D721Med (cell line): ENCODE measurements around the gene LRRFIP2.
"Not testable (repeated sequence)": the region's sequence is repeated elsewhere in the genome, so short reads cannot be mapped to it uniquely, and the experiment has no call there.

Experiments used
- DNase-seq: peaks from one replicate; pipeline ENCODE4 v3.0.0; 2011; ENCODE audit warnings: low spot score; ENCODE audit not compliant: insufficient read length
- FAIRE-seq: peaks from 2 replicates; lab custom pipeline; 2011; peaks lifted over from hg19 to GRCh38; lab: Jason Lieb, UNC
- TF ChIP-seq, protein P1 (sequence below): IDR thresholded peaks from 2 replicates; pipeline ENCODE4 v1.5.1; 2012; ENCODE audit warnings: mild to moderate bottlenecking, control low read depth; ENCODE audit not compliant: insufficient read depth; ENCODE audit errors: missing control alignments

The LRRFIP2 gene

DNA sequence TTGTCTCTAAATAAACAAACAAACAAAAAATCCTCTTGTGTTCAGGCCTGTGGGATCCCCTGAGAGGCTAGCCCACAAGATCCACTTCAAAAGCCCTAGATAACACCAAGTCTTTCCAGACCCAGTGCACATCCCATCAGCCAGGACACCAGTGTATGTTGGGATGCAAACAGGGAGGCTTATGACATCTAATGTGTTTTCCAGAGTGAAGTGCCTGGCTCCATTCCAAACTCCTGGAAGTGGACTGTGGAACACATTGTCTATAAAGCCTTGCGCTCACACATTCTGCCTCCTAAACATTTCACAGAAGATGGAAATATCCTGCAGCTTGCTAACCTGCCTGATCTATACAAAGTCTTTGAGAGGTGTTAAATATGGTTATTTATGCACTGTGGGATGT, 124.1 kb downstream of the LRRFIP2 start:
- TF ChIP-seq, protein P1, sequence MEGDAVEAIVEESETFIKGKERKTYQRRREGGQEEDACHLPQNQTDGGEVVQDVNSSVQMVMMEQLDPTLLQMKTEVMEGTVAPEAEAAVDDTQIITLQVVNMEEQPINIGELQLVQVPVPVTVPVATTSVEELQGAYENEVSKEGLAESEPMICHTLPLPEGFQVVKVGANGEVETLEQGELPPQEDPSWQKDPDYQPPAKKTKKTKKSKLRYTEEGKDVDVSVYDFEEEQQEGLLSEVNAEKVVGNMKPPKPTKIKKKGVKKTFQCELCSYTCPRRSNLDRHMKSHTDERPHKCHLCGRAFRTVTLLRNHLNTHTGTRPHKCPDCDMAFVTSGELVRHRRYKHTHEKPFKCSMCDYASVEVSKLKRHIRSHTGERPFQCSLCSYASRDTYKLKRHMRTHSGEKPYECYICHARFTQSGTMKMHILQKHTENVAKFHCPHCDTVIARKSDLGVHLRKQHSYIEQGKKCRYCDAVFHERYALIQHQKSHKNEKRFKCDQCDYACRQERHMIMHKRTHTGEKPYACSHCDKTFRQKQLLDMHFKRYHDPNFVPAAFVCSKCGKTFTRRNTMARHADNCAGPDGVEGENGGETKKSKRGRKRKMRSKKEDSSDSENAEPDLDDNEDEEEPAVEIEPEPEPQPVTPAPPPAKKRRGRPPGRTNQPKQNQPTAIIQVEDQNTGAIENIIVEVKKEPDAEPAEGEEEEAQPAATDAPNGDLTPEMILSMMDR: no peak
- DNase-seq (no peak), FAIRE-seq (no peak)

DNA sequence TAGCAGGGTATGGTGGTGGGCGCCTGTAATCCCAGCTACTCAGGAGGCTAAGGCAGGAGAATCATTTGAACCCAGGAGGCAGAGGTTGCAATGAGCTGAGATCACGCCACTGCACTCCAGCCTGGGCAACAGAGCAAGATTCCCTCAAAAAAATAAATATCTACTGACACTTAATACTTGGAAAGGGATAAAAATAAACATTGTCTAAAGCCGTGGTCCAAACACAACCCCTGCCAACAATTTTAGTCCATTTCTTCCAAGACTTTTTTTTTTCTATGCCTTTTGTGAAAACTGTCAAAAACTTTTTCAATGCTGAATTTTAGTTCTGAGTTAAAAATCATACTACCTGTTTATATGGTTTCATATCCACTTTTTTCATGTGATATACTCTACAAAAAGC, 131.7 kb downstream of the LRRFIP2 start:
- DNase-seq, FAIRE-seq: not testable (repeated sequence)

DNA sequence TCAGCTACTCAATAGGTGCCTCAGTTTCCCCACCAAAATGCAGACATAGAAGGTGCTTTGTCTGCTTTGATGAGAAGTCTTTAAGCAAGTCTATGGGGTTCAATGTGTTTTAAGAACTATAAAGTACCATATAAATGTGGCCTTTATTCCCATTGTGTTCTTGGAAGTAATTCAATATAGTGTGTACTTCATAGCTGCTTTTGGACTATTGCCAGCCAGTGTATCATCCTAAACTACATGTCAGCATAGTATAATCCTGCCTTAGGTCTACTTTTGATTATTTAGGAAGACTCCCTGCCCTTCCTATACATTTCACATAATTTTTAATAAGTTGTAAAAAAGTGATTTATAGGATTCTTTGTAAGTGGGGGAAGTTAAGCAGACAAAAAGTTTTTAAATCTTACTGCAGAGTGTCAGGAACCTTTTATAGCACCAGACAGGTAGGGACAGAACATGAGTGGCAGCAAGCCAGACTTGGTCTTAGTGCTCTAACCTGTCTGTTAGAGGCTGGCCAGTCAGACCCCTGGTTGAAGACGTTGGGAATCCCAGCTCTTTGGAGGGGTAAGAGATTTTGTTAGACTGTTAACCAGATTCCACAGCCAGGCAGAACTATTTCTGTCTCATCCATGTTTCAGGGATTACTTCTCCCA, 132.7 kb downstream of the LRRFIP2 start:
- DNase-seq (no peak), FAIRE-seq (no peak)
- TF ChIP-seq, protein P1: no peak

DNA sequence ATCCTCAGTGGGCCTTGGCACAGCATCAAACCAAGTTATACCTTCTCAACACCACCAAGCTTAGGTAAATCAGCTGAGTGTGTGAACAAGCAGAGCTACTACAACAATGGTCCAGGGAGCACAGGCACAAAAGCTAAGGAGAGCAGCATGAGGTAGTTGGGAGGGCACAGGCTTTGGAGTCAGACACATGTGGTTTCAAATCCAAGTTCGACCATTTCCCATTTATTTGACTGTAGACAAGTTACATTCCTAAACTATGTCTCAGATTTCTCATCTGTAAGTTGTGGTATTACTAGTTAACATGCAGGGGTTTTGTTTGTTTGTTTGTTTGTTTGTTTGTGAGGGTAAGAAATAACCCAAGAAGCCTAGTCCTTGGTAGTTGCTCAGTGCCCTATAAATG, 134.2 kb downstream of the LRRFIP2 start:
- DNase-seq (no peak), FAIRE-seq (no peak)
- TF ChIP-seq, protein P1: no peak

DNA sequence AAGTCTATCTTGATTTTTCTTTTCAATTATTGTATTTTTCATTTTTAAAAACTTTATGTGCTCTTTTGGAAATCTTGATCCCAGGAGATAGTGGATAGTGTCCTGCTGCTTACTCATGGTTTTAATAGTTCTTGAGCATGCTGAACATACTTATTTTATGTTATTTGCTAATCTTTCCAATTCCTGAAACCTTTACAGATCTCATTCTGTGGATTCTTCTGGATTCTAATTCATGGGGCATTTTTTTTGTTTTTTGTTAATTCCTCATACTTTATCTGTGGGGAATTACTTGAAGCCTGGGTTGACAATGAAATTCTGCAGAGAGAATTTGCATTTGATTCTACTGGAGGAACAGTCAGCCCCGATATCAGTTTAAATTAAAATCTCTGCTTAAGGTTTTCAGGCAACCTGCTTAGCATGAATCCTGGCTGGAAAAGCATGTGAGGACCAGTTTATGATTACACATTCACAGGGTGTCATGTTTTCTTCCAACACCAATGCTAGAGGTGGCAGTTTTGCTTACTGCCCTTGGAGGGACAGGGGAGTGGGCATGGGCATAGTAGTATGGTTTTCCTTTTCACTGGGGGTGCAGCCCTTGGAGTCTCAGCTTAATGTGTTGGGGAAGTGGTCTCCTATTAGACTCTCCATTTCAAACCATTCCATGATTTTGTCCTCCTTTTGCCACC, 135.1 kb downstream of the LRRFIP2 start:
- TF ChIP-seq, protein P1: no peak
- FAIRE-seq: no peak
- no peak for DNase-seq

DNA sequence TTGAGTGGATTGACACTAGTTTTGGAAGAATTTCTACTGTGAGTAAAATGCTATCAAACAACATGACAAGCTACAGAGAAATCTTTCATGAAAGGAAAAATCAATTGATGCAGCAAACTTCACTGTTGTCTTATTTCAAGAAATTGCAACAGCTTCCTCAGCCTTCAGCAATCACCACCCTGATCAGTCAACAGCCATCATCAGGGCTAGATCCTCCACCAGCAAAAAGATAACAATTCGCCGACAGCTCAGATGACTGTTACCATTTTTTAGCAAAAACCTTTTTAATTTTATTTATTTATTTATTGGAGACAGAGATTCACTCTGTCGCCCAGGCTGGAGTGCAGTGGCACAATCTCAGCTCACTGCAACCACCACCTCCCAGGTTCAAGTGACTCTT, 137.0 kb downstream of the LRRFIP2 start:
- TF ChIP-seq, protein P1: no peak
- DNase-seq (no peak), FAIRE-seq (no peak)

DNA sequence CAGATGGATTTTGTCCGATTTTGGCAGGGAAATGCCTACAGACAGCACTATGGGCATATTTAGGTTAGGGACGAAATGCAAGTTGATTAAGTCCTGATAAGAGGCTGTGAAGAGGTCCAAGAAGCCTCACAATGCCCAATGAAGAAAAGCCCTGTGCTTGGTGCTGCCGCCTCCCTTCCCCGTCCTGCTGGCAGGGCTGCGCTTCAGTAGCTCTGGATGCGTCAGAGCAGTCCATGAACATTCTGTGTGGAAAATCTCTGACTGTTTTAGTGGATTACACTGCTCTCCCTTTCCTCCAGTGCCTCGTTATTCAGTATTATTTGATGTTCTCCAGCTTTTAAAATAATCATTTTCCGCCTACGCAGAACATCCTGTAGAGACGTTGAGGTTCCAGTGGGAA, 141.4 kb downstream of the LRRFIP2 start:
- FAIRE-seq (no peak), DNase-seq (no peak)
- TF ChIP-seq, protein P1: no peak
